Right cardiac atrium (tissue), 5 donors: ENCODE measurements around the gene KLF13. TPM values are rescaled to one million over a fixed set of nuclear protein-coding genes. Genes with fewer than 3 reads are reported as not detected.
A peak's percentile ranks its signal among the peaks of the same experiment; 100 is the strongest.

ENCODE experiments used
- ATAC-seq, 2 donors: fragments of 200-7000 bp; cut with Tn5 transposase; one replicate each; pipeline versions ENCODE4 v1.8.0 to v1.9.1; 2020; ENCODE audit warnings: moderate library complexity in 2 of 2, mild to moderate bottlenecking in 1 of 2
- DNase-seq, 3 donors: peaks; one replicate each; pipeline ENCODE4 v3.0.0-alpha.2; 2020
- H3K27ac ChIP-seq: one replicate; pipeline ENCODE4 v1.5.1; 2013; ENCODE audit warnings: mild to moderate bottlenecking, low read length, control low read depth, moderate library complexity
- H3K27me3 ChIP-seq: one replicate; pipeline ENCODE4 v1.6.1; 2013; ENCODE audit not compliant: control insufficient read depth, insufficient read depth
- H3K4me1 ChIP-seq: one replicate; pipeline ENCODE4 v1.6.1; 2013; ENCODE audit warnings: low read length; ENCODE audit not compliant: control insufficient read depth, insufficient read depth
- H3K4me3 ChIP-seq: one replicate; pipeline ENCODE4 v1.5.1; 2013; ENCODE audit warnings: low read length, control low read depth
- H3K9me3 ChIP-seq: one replicate; pipeline ENCODE4 v1.6.1; 2013; ENCODE audit warnings: low read length; ENCODE audit not compliant: control insufficient read depth
- WGBS: extraction: QIAGEN DNeasy Blood & Tissue Kit; methylation state at CpG from one replicate; pipeline ENCODE4 v1.1.7; 2013; 5-methylcytosine and 5-hydroxymethylcytosine counted together
- intact Hi-C, 4 donors: fragments of 100-400 bp; cut with DNase I; formaldehyde crosslinking; loops; one replicate each; pipeline versions ENCODE4 v1.11.0 to v1.14.0; 2022 to 2023
- long read RNA-seq, 4 donors: library from polyadenylated mRNA; unstranded; transcript quantifications; one replicate each; pipeline ENCODE4 v2.0.0, GENCODE V29; 2020 to 2021
- polyA plus RNA-seq: library from polyadenylated mRNA; stranded (reverse); fragments of 200-250 nt; gene quantifications from one replicate; pipeline ENCODE4 v1.2.3, GENCODE V29; 2013
- total RNA-seq, 4 donors: library from RNA; stranded (reverse); fragmentation: NEBNext Ultra II Directional; extraction: Animal tissue kit (Norgen Biotek cat#: 25700); gene quantifications; one replicate each; pipeline ENCODE4 v1.2.1, GENCODE V29; 2021
- donor health status: healthy with polysubstance abuse.
- donor health status: DM: no; HTN: yes; CAD: no.
- donor health status: DM: no; HTN: no; CAD: no.
- donor health status: DM: no; HTN: yes; CAD: no; lungs with severe emphysema.
- donor health status: DM: yes; HTN: yes; CAD: no.

KLF13 gene
- 100 to 1,000 TPM in 2 of 4 donors, 10 to 100 TPM in 2; 42.3 to 108 (median 88.2) TPM for total RNA-seq
- 52.7 TPM for polyA plus RNA-seq
- long read RNA-seq, donor 1, full-length matches to known transcripts: 36 of 70 reads
- long read RNA-seq, donor 1, partial matches to known transcripts: 0 of 70 reads
- long read RNA-seq, donor 1, other reads (novel, unspliced or antisense): 34 of 70 reads
- long read RNA-seq, donor 2, full-length matches to known transcripts: 3 of 9 reads
- long read RNA-seq, donor 2, partial matches to known transcripts: 0 of 9 reads
- long read RNA-seq, donor 2, other reads (novel, unspliced or antisense): 6 of 9 reads
- long read RNA-seq, donor 3, partial matches to known transcripts: 0 of 2 reads
- long read RNA-seq, donor 3, other reads (novel, unspliced or antisense): 2 of 2 reads
- long read RNA-seq, donor 4, full-length matches to known transcripts: 1 of 8 reads
- long read RNA-seq, donor 4, partial matches to known transcripts: 0 of 8 reads
- long read RNA-seq, donor 4, other reads (novel, unspliced or antisense): 7 of 8 reads

DNA sequence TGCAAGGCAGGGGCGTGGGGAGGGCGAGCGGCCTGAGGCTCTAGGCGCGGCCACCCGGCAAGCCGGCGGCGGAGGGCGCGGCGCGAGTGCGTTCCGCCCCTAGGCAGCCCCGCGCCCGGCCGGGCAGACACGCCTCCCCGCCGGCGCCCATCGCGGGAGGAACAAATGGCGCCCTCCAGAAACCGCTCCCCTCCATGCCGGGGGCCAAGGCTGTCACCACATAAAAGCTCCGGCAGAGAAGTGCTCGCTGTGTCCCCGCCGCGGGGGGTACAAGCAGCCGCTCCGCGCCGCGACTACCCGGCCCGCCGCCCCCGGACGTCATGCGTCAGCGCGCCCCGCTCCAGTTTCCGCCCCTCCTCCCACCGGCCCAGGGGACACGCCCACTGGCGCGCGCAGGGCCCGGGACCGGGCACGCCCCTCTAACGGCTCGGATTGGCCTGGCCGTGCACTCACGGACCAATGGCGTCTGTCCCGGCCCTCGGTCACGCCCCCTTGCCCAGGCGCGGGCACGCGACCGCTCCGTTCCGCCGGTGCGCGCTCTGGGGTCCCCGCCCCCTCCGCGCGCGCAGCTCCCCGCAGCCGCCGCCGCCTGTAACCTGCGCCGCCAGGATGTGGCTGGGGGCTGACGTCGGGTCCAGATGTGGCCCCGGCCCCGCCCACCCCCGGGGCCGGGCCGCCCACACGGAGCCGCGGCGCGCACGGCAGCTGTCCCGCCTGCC is at the start of gene KLF13:
KLF13 (plus strand) TSS at position 680 of the 719 bp plus-strand sequence. CDS start 378 bp downstream, outside the sequence.
- under 1% methylated on average over 99 of the region's 99 CpGs for WGBS
- DNase-seq: peak; percentile 94 to 100 (median 99)
- H3K4me1 ChIP-seq: peaks cover 15% of the 10 kb centered on the region
- no peaks in the 10 kb centered on the region for H3K9me3 ChIP-seq
- peak; percentile 93 for ATAC-seq
- no peaks in the 10 kb centered on the region for H3K27me3 ChIP-seq
- intact Hi-C loops: loop anchor here in 3 of 4 donors (2.0 to 10.0 kb wide), 6 partner anchors 36 to 158 kb away; no protein-coding TSS in a partner anchor
- peak within 1 kb of the TSS; percentile 96 for H3K4me3 ChIP-seq
- peak within 1 kb of the TSS; percentile 96 for H3K27ac ChIP-seq

- 74% methylated on average over 4 of the region's 4 CpGs for whole genome bisulfite sequencing
- peak in 1 of 2 donors; percentile 34 for ATAC-seq
- intact Hi-C loops: no loop called here
- Histone ChIP-seq H3K9me3 (no peaks in the 10 kb centered on the region), H3K27ac (no peak overlapping the region), H3K4me1 (peaks cover 4% of the 10 kb centered on the region), H3K4me3 (no peak overlapping the region), H3K27me3 (no peaks in the 10 kb centered on the region)
- DNase-seq: peak in 1 of 3 donors; percentile 73
Observed at GRCh38 chr15:31277335-31278060, 49.1 kb upstream of the KLF13 start.

DNA sequence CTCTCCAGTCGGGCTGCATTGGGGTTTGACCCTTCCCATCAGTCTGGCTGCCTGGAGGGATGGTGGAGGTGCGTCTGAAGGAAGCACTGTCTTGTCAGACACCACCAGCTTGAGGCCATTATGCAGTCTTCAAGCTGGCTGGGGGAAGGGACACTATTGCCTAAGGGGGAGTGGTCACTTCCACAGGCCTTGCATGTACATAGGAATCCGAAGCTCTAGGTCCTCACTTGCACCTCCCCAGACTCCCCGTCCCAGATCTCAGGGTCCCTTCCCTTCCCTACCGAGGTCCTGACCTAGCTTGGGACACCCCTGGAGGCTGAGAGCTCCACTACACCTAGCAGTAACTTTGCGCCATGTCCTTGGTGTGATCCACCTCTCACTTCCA is 48.6 kb upstream of the KLF13 start:
- H3K4me3 ChIP-seq: no peak overlapping the region
- no peak overlapping the region for H3K27ac ChIP-seq
- WGBS: 83% methylated on average over 6 of the region's 6 CpGs
- intact Hi-C loops: no loop called here
- DNase-seq (no peak), ATAC-seq (no peak)
- H3K27me3 ChIP-seq: no peaks in the 10 kb centered on the region
- peaks cover 4% of the 10 kb centered on the region for H3K4me1 ChIP-seq
- H3K9me3 ChIP-seq: no peaks in the 10 kb centered on the region

DNA sequence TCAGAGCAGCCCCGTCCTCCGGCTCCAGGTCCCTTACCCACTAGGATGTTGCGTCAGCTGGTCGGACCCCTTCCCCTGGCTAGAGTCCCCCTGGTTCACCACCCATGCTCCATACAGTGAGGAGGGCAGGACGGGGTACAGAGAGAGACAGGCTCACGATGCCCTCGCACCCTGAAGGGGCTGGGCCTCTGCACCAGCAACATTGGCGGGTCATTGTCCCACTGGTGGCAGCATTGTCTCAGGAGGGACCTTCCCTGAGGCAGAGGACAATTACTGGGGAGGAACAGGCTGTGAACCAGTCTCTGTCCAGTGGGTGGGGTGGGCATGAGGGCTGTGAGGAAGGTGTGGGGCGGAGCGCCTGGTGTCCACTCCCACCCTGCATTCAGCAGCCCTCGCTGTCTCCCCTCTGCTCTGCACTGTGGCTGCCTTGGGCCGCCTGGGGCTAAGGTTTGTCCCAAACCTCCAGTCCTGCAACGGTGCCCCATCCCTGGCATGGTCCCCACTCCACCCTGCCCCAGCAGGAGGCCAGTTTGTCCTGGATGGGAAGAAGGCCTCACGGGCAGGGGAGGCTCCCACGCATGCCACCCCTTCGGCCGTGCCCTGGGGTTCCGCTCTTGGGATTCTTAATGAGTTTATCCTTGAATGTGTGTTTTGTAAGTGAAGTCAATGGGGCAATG is 48.0 kb upstream of the KLF13 start:
- ATAC-seq: no peak
- intact Hi-C loops: no loop called here
- peak in 1 of 3 donors; percentile 39 for DNase-seq

DNA sequence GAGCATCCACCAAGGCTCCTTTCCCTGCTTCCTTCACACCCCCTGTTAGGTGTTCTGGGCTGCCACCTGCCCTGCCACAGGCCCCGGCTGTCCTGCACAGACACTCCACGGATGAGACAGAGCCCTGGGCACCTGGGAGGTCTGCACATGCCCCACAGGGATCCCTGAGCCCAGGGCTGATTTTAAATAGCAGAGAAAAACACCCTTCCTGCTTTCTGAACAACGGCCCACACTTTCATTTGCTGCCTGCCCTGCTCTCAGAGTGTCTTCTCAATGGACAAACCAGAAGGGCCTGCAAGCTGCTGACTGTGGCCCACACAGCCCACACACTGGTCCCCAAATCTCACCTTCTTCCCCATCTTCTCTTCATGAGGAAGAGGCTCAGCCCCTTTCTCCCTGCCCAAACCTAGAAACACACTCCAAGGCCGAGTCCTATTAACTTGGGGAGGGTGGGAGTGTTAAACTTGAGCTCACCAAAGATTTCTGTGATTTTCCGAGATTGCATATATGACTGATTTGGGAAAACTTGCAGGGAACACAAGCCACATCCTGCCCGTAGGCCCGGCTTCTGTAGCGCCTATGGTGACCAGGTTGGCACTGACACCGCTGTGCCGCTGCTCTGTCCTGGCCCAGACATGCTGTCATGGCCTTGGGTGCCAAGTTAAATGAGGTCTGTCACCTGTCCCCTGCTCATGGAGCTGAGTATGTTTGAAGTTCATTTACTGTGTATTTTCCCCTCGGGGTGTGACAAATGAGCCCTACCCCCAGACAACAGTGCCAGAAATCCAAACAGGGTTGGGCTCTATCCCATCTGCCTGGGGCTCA is 47.2 kb upstream of the KLF13 start:
- no peak overlapping the region for H3K27ac ChIP-seq
- DNase-seq: peak in 1 of 3 donors; percentile 49
- peaks cover 4% of the 10 kb centered on the region for H3K4me1 ChIP-seq
- intact Hi-C loops: no loop called here
- no peaks in the 10 kb centered on the region for H3K9me3 ChIP-seq
- peak in 1 of 2 donors; percentile 24 for ATAC-seq
- H3K27me3 ChIP-seq: no peaks in the 10 kb centered on the region
- 76% methylated on average over 11 of the region's 11 CpGs for WGBS
- H3K4me3 ChIP-seq: no peak overlapping the region

More for the DNA sequence above, 48.0 kb upstream of the KLF13 start:
- WGBS: 94% methylated on average over 18 of the region's 18 CpGs
- Histone ChIP-seq H3K4me3 (no peak overlapping the region), H3K27ac (no peak overlapping the region), H3K9me3 (no peaks in the 10 kb centered on the region), H3K27me3 (no peaks in the 10 kb centered on the region), H3K4me1 (peaks cover 4% of the 10 kb centered on the region)

DNA sequence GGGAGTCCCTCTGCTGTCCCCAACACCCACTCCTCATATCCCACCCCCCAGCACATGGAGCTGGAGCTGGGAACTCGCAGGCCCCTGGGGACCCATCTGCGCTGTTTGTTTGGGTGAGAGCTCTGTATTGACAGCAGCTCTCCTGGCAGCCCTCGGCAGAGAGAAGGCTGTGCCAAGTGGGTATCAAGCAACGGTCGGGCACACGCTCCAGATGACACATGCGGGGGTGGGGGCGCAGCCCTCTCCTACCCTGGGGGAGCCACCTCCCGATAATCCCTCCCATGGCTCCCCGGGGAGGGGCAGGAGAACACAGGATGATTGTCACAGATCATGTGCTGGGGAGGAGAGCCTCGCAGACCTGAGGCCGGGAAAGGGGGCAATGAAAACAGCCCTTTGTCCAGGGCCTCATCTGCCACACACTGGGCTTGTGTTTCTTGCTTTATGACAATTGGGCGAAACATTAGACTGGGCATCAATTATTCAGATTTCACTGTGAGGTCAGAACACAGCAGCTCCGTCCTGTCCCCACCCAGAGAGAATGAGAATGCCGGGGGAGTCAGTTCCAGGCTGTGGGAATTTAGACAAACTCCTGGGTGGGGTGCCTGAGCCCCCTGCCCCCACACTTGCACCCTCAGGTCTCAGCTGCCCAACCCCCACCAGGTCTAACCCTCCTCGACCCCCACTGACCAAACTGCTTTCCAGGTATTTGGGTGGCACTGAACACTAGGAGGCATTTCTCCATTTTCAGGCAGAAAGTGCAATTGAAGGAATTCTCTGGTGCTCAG is 46.4 kb upstream of the KLF13 start:
- no peak overlapping the region for H3K4me3 ChIP-seq
- H3K27me3 ChIP-seq: no peaks in the 10 kb centered on the region
- WGBS: 50% methylated on average over 16 of the region's 16 CpGs
- H3K27ac ChIP-seq: no peak overlapping the region
- peak in 1 of 3 donors; percentile 62 for DNase-seq
- peaks cover 4% of the 10 kb centered on the region for H3K4me1 ChIP-seq
- peak; percentile 40 to 53 for ATAC-seq
- H3K9me3 ChIP-seq: no peaks in the 10 kb centered on the region
- intact Hi-C loops: no loop called here

- intact Hi-C loops: no loop called here
- ATAC-seq (no peak), DNase-seq (no peak)
- no peak overlapping the region for H3K27ac ChIP-seq
- H3K4me3 ChIP-seq: no peak overlapping the region
- no peaks in the 10 kb centered on the region for H3K9me3 ChIP-seq
- H3K4me1 ChIP-seq: peaks cover 4% of the 10 kb centered on the region
- no peaks in the 10 kb centered on the region for H3K27me3 ChIP-seq
- WGBS: 79% methylated on average over 6 of the region's 6 CpGs
Observed at GRCh38 chr15:31280831-31281216, 45.8 kb upstream of the KLF13 start.

GRCh38 chr15:31283043-31283442 is 43.6 kb upstream of the KLF13 start:
- DNase-seq: no peak
- 77% methylated on average over 4 of the region's 4 CpGs for WGBS
- no peaks in the 10 kb centered on the region for H3K9me3 ChIP-seq
- H3K4me1 ChIP-seq: peaks cover 4% of the 10 kb centered on the region
- no peaks in the 10 kb centered on the region for H3K27me3 ChIP-seq
- no peak overlapping the region for H3K27ac ChIP-seq
- no peak for ATAC-seq
- intact Hi-C loops: no loop called here
- H3K4me3 ChIP-seq: no peak overlapping the region

GRCh38 chr15:31285772-31286261 is 40.8 kb upstream of the KLF13 start:
- 33% methylated on average over 1 of the region's 1 CpG for WGBS

More at GRCh38 chr15:31285772-31286261, 40.8 kb upstream of the KLF13 start:
- DNase-seq (no peak), ATAC-seq (no peak)
- no peak overlapping the region for H3K27ac ChIP-seq
- no peaks in the 10 kb centered on the region for H3K4me1 ChIP-seq
- intact Hi-C loops: no loop called here
- no peaks in the 10 kb centered on the region for H3K9me3 ChIP-seq
- H3K4me3 ChIP-seq: no peak overlapping the region
- H3K27me3 ChIP-seq: no peaks in the 10 kb centered on the region
